Stimulated activated naive B cell treated with anti-CD40 and anti-IgM and Interleukin-4, amounts not matched to agents 10 μg/mL and 1 μg/mL and 100 μg/mL, for 72 hours (primary cell): Measurements from ENCODE around the gene MET.
"Not testable (repeated sequence)": the region's sequence is repeated elsewhere in the genome, so short reads cannot be mapped to it uniquely, and the experiment has no call there.

Experiments used
- ATAC-seq, 2 donors: fragments of 150-1000 bp; cut with Tn5 transposase; replicated peaks; 2 replicates each; pipeline ENCODE4 v1.10.0; 2021; ENCODE audit warnings: moderate library complexity in 1 of 2
- DNase-seq: peaks from one replicate; pipeline ENCODE4 v3.0.0; 2021
- H3K27ac Mint-ChIP-seq: one replicate; pipeline ENCODE4 v1.8.0; 2022; ENCODE audit warnings: mild to moderate bottlenecking, mixed read lengths
- H3K27me3 Mint-ChIP-seq, 2 donors: one replicate each; pipeline ENCODE4 v1.8.0; 2022; ENCODE audit warnings: mixed read lengths in 2 of 2
- H3K36me3 Mint-ChIP-seq, 2 donors: one replicate each; pipeline ENCODE4 v1.8.0; 2022; ENCODE audit warnings: mixed read lengths in 2 of 2, mild to moderate bottlenecking in 1 of 2
- H3K4me1 Mint-ChIP-seq, 2 donors: one replicate each; pipeline ENCODE4 v1.8.0; 2022; ENCODE audit warnings: mixed read lengths in 2 of 2, mild to moderate bottlenecking in 1 of 2
- H3K4me3 Mint-ChIP-seq, 2 donors: one replicate each; pipeline ENCODE4 v1.8.0; 2022; ENCODE audit warnings: mild to moderate bottlenecking in 2 of 2, mixed read lengths in 2 of 2, moderate library complexity in 1 of 2
- H3K9me3 Mint-ChIP-seq, 2 donors: one replicate each; pipeline ENCODE4 v1.8.0; 2022; ENCODE audit warnings: mixed read lengths in 2 of 2, mild to moderate bottlenecking in 1 of 2

MET gene

GRCh38 chr7:116713500-116713899 is 41.5 kb downstream of the MET start:
- no peaks in the 10 kb centered on the region for H3K4me1 Mint-ChIP-seq
- peaks cover 26 to 32% of the 10 kb centered on the region in 2 donors for H3K27me3 Mint-ChIP-seq
- H3K4me3 Mint-ChIP-seq, result no peak overlapping the region
- no peaks in the 10 kb centered on the region for H3K9me3 Mint-ChIP-seq
- DNase-seq (no peak), ATAC-seq (no peak)
- no peaks in the 10 kb centered on the region for H3K36me3 Mint-ChIP-seq
- H3K27ac Mint-ChIP-seq, result no peak overlapping the region

GRCh38 chr7:116713918-116714317 is 41.9 kb downstream of the MET start:
- H3K4me1 Mint-ChIP-seq, result no peaks in the 10 kb centered on the region
- no peak for ATAC-seq
- no peak for DNase-seq
- H3K27me3 Mint-ChIP-seq, result peaks cover 26 to 32% of the 10 kb centered on the region in 2 donors
- no peaks in the 10 kb centered on the region for H3K9me3 Mint-ChIP-seq
- no peak overlapping the region for H3K27ac Mint-ChIP-seq
- H3K36me3 Mint-ChIP-seq, result no peaks in the 10 kb centered on the region
- no peak overlapping the region for H3K4me3 Mint-ChIP-seq

DNA sequence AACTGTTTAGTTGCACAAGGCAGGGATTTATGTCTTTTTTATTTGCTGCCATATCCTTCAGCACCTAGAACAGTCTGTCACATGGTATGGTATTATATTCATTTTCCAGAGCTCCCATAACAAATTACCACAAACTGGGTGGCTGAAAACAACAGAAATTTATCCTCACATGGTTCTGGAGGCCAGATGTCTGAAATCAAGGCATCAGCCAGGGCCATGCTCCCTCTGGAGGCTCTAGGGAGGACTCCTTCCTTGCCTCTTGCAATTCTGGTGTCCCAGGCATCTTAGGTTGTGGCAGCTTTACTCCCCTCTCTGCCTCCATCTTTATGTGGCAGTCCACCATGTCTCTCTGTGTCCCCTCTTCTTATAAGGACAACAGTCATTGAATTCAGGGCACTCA is 43.1 kb downstream of the MET start:
- H3K27ac Mint-ChIP-seq, result no peak overlapping the region
- ATAC-seq (no peak), DNase-seq (no peak)
- no peak overlapping the region for H3K4me3 Mint-ChIP-seq
- no peaks in the 10 kb centered on the region for H3K9me3 Mint-ChIP-seq
- no peaks in the 10 kb centered on the region for H3K4me1 Mint-ChIP-seq
- H3K36me3 Mint-ChIP-seq, result no peaks in the 10 kb centered on the region
- H3K27me3 Mint-ChIP-seq, result peaks cover 26 to 32% of the 10 kb centered on the region in 2 donors

DNA sequence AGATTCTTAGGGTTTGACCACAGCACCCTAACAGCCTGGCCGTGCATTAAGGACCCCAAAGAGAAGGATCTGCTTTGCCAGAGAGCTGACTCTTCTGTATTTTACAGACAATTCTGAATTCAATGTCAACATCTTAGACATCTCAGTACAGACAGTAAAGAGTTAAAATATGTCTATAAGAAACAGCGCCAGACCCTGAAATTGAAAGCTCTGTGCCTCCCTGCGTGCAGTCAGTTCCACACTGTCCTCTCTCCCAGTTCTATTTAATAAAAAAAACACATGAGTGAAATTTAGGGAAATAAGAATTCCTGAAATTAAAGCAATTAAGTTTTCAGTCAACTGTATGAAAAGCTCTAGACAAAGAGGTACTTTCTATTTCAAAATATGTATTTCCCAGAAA is 45.1 kb downstream of the MET start:
- ATAC-seq, result no peak
- DNase-seq, result no peak
- Mint-ChIP-seq H3K27me3 (peaks cover 20 to 27% of the 10 kb centered on the region in 2 donors), H3K4me1 (no peaks in the 10 kb centered on the region), H3K9me3 (no peaks in the 10 kb centered on the region), H3K27ac (no peak overlapping the region), H3K36me3 (no peaks in the 10 kb centered on the region), H3K4me3 (no peak overlapping the region)

DNA sequence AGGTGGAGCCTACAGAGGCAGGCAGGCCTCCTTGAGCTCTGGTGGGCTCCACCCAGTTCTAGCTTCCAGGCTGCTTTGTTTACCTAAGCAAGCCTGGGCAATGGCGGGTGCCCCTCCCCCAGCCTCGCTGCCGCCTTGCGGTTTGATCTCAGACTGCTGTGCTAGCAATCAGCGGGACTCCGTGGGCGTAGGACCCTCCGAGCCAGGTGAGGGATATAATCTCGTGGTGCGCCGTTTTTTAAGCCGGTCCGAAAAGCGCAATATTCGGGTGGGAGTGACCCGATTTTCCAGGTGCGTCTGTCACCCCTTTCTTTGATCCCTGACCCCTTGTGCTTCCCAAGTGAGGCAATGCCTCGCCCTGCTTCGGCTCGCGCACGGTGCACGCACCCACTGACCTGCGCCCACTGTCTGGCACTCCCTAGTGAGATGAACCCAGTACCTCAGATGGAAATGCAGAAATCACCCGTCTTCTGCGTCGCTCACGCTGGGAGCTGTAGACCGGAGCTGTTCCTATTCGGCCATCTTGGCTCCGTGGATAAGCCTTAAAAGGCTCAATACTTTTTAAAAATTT is 52.0 kb downstream of the MET start:
- not testable (repeated sequence) for H3K36me3 Mint-ChIP-seq, H3K9me3 Mint-ChIP-seq, ATAC-seq, H3K27ac Mint-ChIP-seq, H3K4me1 Mint-ChIP-seq, DNase-seq, H3K4me3 Mint-ChIP-seq
- peaks cover 6 to 12% of the 10 kb centered on the region in 2 donors for H3K27me3 Mint-ChIP-seq

DNA sequence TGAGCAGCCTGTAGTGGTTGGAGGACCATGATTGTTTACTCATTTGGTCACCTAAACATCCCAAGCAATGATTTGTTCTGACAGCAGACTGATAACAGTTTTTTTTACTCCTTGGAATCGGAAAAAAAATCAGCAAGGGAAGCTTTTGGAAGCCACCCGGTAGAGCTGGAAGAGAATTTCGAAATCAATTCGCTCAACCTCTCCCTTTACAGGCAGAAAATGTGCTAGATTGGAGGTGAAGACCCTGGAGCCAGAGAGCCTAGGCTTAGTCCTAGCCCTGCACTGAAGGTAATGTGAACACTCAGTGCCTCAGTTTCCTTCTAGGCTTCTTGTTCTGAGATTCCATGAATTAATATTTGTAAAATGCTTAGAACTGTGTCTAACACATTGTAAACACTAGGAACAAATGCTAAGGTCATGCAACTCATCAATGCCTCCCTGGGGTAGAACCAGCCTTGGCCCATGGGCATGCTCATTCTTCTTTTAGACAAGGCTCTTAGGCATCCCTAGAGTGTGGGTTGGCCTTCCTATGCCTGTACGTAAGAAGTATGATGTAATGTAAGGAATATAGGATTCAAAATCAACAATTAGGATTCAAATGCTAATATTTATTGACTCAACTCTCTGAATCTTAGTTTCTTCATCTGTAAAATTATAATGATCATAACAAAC is 52.7 kb downstream of the MET start:
- Mint-ChIP-seq H3K27ac (no peak overlapping the region), H3K9me3 (no peaks in the 10 kb centered on the region)
- no peak for DNase-seq

DNA sequence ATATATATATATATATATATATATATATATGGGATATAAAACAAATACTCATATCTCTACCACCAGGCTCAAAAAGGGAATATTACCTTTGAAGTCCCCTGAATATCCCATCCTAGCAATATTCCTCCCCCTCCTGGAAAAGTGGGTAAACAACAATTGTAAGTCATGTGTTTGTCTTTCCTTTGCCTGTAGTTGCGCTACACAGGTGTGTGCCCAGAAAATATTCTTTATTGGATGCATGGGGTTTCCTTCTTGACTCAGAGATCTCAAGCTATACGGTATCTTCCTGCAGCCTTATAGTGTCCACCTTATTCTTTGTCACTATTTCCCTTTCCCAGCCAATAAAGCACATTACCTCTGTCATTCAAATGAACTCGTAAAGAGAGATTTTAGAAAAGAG is 54.2 kb downstream of the MET start:
- Mint-ChIP-seq H3K4me1 (no peaks in the 10 kb centered on the region), H3K27ac (no peak overlapping the region), H3K9me3 (no peaks in the 10 kb centered on the region), H3K36me3 (no peaks in the 10 kb centered on the region), H3K4me3 (no peak overlapping the region), H3K27me3 (peaks cover 15 to 21% of the 10 kb centered on the region in 2 donors)
- no peak for DNase-seq
- no peak for ATAC-seq

More for the DNA sequence above, 52.7 kb downstream of the MET start:
- H3K4me3 Mint-ChIP-seq, result no peak overlapping the region
- ATAC-seq, result no peak
- no peaks in the 10 kb centered on the region for H3K4me1 Mint-ChIP-seq
- H3K36me3 Mint-ChIP-seq, result no peaks in the 10 kb centered on the region
- peaks cover 6 to 12% of the 10 kb centered on the region in 2 donors for H3K27me3 Mint-ChIP-seq

- no peak for DNase-seq
- Mint-ChIP-seq H3K27ac (no peak overlapping the region), H3K4me1 (no peaks in the 10 kb centered on the region), H3K27me3 (peaks cover 15 to 21% of the 10 kb centered on the region in 2 donors), H3K4me3 (no peak overlapping the region), H3K36me3 (no peaks in the 10 kb centered on the region), H3K9me3 (no peaks in the 10 kb centered on the region)
- no peak for ATAC-seq
Observed at GRCh38 chr7:116726713-116727431, 54.9 kb downstream of the MET start.

DNA sequence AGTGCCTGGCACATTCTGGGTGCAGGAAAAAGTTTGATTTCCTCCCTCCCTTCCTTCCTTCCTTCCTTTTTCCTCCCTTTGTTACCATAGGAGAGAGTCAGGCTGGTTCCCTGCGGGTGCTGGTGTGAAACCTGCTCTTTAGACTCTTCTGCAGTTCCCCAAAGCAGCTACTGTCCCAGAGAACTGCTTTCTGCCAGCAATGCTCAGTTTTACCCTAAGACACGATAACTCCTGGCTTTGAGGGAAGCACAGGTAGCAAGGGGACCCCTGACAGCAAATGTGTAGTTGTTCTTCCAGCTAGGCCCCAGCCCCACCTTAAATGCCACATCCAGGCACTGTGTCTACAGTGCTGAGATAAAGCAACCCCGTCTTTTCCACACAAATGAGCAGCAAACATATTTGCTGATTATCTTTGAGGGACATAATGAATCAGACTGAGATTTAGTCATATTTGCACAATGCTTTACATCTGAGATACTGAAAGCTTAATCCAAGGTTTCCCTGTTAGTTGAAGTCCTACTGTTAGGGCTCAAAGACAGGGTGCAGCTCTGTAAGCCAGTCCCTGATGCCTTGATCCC is 55.5 kb downstream of the MET start:
- H3K27me3 Mint-ChIP-seq, result peaks cover 15 to 21% of the 10 kb centered on the region in 2 donors
- no peak overlapping the region for H3K4me3 Mint-ChIP-seq
- H3K9me3 Mint-ChIP-seq, result no peaks in the 10 kb centered on the region
- no peaks in the 10 kb centered on the region for H3K36me3 Mint-ChIP-seq
- ATAC-seq, result no peak
- no peaks in the 10 kb centered on the region for H3K4me1 Mint-ChIP-seq
- DNase-seq, result no peak
- no peak overlapping the region for H3K27ac Mint-ChIP-seq

GRCh38 chr7:116728413-116728812 is 56.4 kb downstream of the MET start:
- Mint-ChIP-seq H3K9me3 (no peaks in the 10 kb centered on the region), H3K27ac (no peak overlapping the region)

DNA sequence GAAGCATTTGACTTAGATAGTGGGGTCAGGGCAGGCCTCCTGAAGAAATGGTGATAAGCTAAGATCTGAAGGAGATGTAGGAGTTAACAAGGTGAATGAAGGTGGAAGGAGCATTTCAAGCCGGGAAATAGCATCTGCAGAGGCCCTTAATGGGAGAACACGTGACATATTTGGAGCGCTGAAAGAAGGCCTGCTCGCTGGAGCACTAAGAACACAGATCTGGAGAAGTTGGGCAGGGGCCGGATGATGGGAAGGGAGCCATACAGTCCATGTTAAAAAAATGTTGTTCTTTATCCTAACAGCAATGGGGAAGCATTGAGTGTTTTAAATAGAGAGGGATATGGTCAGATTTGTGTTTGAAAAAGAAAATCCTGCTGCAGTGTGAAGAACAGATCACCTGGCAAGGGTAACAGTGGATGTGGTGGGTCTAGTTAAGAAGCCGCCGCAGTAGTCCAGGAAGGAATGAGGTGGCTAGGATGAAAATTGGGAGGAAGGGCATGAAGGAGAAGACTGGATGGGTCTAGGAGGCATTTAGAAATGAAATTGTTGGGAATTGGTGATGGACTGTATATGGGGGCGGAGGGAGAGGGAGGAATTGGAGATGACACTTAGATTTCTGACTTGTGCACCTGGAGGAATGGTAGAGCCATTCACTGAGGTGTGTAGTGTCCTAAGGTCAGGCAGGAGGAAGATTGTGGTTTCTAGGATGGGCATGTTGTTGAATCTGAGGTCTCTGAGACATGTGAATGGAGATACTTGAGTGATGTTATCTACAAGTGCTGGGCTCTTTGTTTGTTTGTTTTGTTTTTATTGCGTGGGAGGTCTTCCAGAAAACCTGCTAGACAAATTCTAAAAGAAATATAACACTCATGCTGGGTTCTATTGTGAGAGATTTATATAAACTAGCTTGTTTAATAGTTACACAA is 58.4 kb downstream of the MET start:
- ATAC-seq, result no peak
- Mint-ChIP-seq H3K4me3 (no peak overlapping the region), H3K4me1 (peaks cover 4 to 6% of the 10 kb centered on the region in 2 donors), H3K9me3 (no peaks in the 10 kb centered on the region), H3K27ac (no peak overlapping the region), H3K36me3 (no peaks in the 10 kb centered on the region), H3K27me3 (peaks cover 15 to 24% of the 10 kb centered on the region in 2 donors)
- DNase-seq, result no peak

More at GRCh38 chr7:116728413-116728812, 56.4 kb downstream of the MET start:
- Mint-ChIP-seq H3K27me3 (peaks cover 15 to 21% of the 10 kb centered on the region in 2 donors), H3K4me1 (no peaks in the 10 kb centered on the region), H3K4me3 (no peak overlapping the region), H3K36me3 (no peaks in the 10 kb centered on the region)
- no peak for ATAC-seq
- DNase-seq, result no peak

DNA sequence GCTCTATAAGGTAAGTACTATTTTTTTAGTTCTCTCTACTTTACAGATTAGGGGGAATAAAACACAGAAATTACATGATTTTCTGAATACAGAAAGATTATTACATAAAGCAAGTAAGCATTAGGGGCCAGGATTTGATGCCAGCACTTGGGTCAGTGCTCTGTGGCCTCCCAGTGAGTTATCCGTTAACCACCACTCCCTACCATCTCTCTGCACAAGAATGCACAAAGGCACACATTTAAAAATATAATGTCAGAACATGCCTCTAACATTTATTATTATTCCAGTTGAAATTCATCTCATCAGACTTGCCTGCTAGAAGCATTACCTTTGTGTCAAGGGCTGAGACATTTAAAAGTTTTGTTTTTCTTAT is 59.0 kb downstream of the MET start:
- Mint-ChIP-seq H3K27me3 (peaks cover 15 to 26% of the 10 kb centered on the region in 2 donors), H3K9me3 (no peaks in the 10 kb centered on the region), H3K36me3 (no peaks in the 10 kb centered on the region), H3K4me1 (peaks cover 4 to 6% of the 10 kb centered on the region in 2 donors), H3K4me3 (no peak overlapping the region), H3K27ac (no peak overlapping the region)
- DNase-seq (no peak), ATAC-seq (no peak)

GRCh38 chr7:116731445-116732335 is 59.7 kb downstream of the MET start:
- Mint-ChIP-seq H3K4me1 (peaks cover 4 to 6% of the 10 kb centered on the region in 2 donors), H3K9me3 (no peaks in the 10 kb centered on the region)
- DNase-seq, result no peak

More at GRCh38 chr7:116731445-116732335, 59.7 kb downstream of the MET start:
- H3K36me3 Mint-ChIP-seq, result no peaks in the 10 kb centered on the region
- peaks cover 14 to 19% of the 10 kb centered on the region in 2 donors for H3K27me3 Mint-ChIP-seq
- ATAC-seq, result no peak
- no peak overlapping the region for H3K4me3 Mint-ChIP-seq
- H3K27ac Mint-ChIP-seq, result no peak overlapping the region
